ENCODE measurements around the gene BRSK2. TPM values are rescaled to one million over a fixed set of nuclear protein-coding genes. Genes with fewer than 3 reads are reported as not detected.
"Not testable (repeated sequence)": the region's sequence is repeated elsewhere in the genome, so short reads cannot be mapped to it uniquely, and the experiment has no call there.

BRSK2 gene
- total RNA-seq, 4 donors from 2014 or later = 0.72 to 1.6 (median 0.82) TPM; not detected in 1

- ATAC-seq (ENCODE audit: low FRiP score) (no peak), DNase-seq (ENCODE audit: low spot score) (no peak)
- no peak for TF ChIP-seq CTCF (IDR thresholded peaks at IDR 0.05)
Observed at GRCh38 chr11:1425006-1425405, 35.3 kb downstream of the BRSK2 start.

GRCh38 chr11:1425439-1425838 lies 35.7 kb downstream of the BRSK2 start:
- TF ChIP-seq CTCF (IDR thresholded peaks at IDR 0.05) = no peak
- DNase-seq (ENCODE audit: low spot score) (no peak), ATAC-seq (ENCODE audit: low FRiP score) (no peak)

- DNase-seq (ENCODE audit: low spot score) (no peak), ATAC-seq (ENCODE audit: low FRiP score) (no peak)
- no peak for TF ChIP-seq CTCF (IDR thresholded peaks at IDR 0.05)
Observed at GRCh38 chr11:1428762-1429316, 39.1 kb downstream of the BRSK2 start.

GRCh38 chr11:1433568-1433967 lies 43.8 kb downstream of the BRSK2 start:
- TF ChIP-seq CTCF (IDR thresholded peaks at IDR 0.05) = no peak
- ATAC-seq (ENCODE audit: low FRiP score) = no peak

GRCh38 chr11:1433977-1434640 lies 44.4 kb downstream of the BRSK2 start:
- TF ChIP-seq CTCF (IDR thresholded peaks at IDR 0.05) = no peak
- DNase-seq (ENCODE audit: low spot score) (no peak), ATAC-seq (ENCODE audit: low FRiP score) (no peak)

More at GRCh38 chr11:1433568-1433967, 43.8 kb downstream of the BRSK2 start:
- no peak for DNase-seq (ENCODE audit: low spot score)

- not testable (repeated sequence) for DNase-seq (ENCODE audit: low spot score); ATAC-seq (ENCODE audit: low FRiP score)
Observed at GRCh38 chr11:1435479-1435819, 45.7 kb downstream of the BRSK2 start.

- DNase-seq (ENCODE audit: low spot score) = no peak
- TF ChIP-seq CTCF (IDR thresholded peaks at IDR 0.05) = no peak
- ATAC-seq (ENCODE audit: low FRiP score) = no peak
Observed at GRCh38 chr11:1435820-1436467, 46.2 kb downstream of the BRSK2 start.
